Muscle layer of duodenum (tissue), 2 donors: Measurements from ENCODE around the gene CCDC194.

Source experiments
- H3K27ac ChIP-seq: one replicate; pipeline ENCODE4 v1.7.0; 2013; ENCODE audit warnings: mild to moderate bottlenecking, low read length
- H3K27me3 ChIP-seq: one replicate; pipeline ENCODE4 v1.7.0; 2013; ENCODE audit warnings: low read depth, mild to moderate bottlenecking, control low read depth, low read length
- H3K36me3 ChIP-seq, 2 donors: one replicate each; pipeline ENCODE4 v1.7.0; 2013; ENCODE audit warnings: low read length in 2 of 2, control low read depth in 1 of 2, mild to moderate bottlenecking in 1 of 2; ENCODE audit not compliant: insufficient read depth in 2 of 2, control insufficient read depth in 1 of 2
- H3K4me1 ChIP-seq, 2 donors: one replicate each; pipeline ENCODE4 v1.7.0; 2013; ENCODE audit warnings: low read length in 2 of 2, mild to moderate bottlenecking in 2 of 2, control low read depth in 1 of 2, moderate library complexity in 1 of 2; ENCODE audit not compliant: insufficient read depth in 2 of 2, control insufficient read depth in 1 of 2
- H3K4me3 ChIP-seq, 2 donors: one replicate each; pipeline ENCODE4 v1.7.0; 2013; ENCODE audit warnings: low read length in 2 of 2, low read depth in 1 of 2, mild to moderate bottlenecking in 1 of 2
- H3K9me3 ChIP-seq, 2 donors: one replicate each; pipeline ENCODE4 v1.7.0; 2013; ENCODE audit warnings: low read length in 2 of 2, control low read depth in 1 of 2, mild to moderate bottlenecking in 1 of 2; ENCODE audit not compliant: control insufficient read depth in 1 of 2
- donor health status: healthy.

CCDC194 gene

DNA sequence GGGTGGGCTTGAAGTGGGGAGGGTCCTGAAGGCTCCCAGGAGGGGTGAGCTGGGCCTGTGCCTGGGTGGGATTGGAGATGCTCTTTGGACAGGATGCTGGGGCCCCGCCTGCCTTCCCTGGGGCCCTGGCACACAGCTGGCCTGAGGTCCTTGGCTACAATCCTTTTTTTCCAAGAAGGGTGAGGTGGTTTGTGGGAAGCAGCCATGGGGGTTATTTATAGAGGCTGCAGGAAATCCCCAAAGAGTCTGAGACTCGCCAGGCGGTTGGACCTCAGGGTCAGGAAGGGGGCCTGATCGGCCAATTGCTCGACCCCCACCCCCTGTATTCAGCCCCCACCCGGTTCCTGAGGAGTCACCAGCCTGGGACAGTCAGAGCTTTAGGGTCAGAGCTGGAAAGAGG lies 46.6 kb downstream of the CCDC194 start:
- H3K4me3 ChIP-seq, result no peak overlapping the region
- no peaks in the 10 kb centered on the region for H3K9me3 ChIP-seq
- H3K36me3 ChIP-seq, result no peaks in the 10 kb centered on the region
- no peaks in the 10 kb centered on the region for H3K27me3 ChIP-seq
- peak overlapping the region; percentile 21 for H3K27ac ChIP-seq
- H3K4me1 ChIP-seq, result peaks cover 3 to 15% of the 10 kb centered on the region in 2 donors

DNA sequence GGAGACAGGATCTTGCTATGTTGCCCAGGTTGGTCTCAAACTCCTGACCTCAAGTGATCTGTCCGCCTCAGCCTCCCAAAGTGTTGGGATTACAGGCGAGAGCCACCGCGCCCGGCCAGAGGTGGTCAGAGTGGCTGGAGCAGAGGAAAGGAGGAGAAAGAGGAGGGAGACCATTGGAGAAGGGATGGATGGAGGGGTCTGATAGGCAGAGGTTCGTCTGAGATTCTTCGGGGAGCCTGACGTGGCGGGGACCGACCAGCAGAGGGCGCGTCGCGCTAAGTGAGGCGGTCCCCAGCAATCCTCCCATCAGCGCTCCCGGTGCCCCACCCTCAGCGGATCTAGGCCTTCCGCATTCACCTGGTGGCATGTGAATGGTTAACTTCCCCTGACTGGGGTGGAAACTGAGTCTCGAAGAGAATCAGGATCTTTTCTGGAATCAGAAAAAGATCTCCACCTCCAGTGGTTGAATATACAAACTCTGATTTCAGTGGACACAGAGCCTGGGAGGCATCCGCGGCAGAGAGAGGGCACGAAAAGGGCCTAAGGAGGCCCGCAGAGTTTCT lies 47.8 kb downstream of the CCDC194 start:
- H3K36me3 ChIP-seq, result peaks cover 0 to 8% of the 10 kb centered on the region in 2 donors
- H3K27ac ChIP-seq, result no peak overlapping the region
- H3K4me3 ChIP-seq, result no peak overlapping the region
- H3K27me3 ChIP-seq, result no peaks in the 10 kb centered on the region
- no peaks in the 10 kb centered on the region for H3K9me3 ChIP-seq
- peaks cover 3 to 15% of the 10 kb centered on the region in 2 donors for H3K4me1 ChIP-seq

GRCh38 chr19:17341845-17342244 lies 52.2 kb downstream of the CCDC194 start:
- H3K27ac ChIP-seq, result no peak overlapping the region
- H3K4me1 ChIP-seq, result peaks cover under 1 to 12% of the 10 kb centered on the region in 2 donors
- H3K27me3 ChIP-seq, result no peaks in the 10 kb centered on the region
- peaks cover 0 to 8% of the 10 kb centered on the region in 2 donors for H3K36me3 ChIP-seq
- no peaks in the 10 kb centered on the region for H3K9me3 ChIP-seq
- no peak overlapping the region for H3K4me3 ChIP-seq

GRCh38 chr19:17341386-17341785 lies 52.6 kb downstream of the CCDC194 start:
- H3K27ac ChIP-seq, result no peak overlapping the region
- H3K36me3 ChIP-seq, result peaks cover 0 to 8% of the 10 kb centered on the region in 2 donors

DNA sequence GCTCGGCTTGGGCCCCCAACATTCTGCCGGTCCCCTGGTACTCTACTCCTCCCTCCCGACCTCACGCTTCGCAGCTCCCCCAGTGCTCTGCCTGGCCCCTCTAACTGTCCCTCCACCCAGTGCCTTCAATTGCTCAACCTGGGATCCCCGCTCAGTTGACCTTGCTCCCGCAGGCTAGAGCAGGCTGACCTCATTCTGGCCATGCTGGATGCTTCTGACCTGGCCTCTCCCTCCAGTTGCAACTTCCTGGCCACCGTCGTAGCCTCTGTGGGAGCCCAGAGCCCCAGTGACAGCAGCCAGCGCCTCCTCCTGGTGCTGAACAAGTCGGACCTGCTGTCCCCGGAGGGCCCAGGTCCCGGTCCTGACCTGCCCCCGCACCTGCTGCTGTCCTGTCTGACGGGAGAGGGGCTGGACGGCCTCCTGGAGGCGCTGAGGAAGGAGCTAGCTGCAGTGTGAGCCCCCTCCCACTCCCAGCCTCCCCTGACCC lies 53.1 kb downstream of the CCDC194 start:
- Histone ChIP-seq H3K4me1 (peaks cover 0 to 12% of the 10 kb centered on the region in 2 donors), H3K27ac (no peak overlapping the region), H3K9me3 (no peaks in the 10 kb centered on the region), H3K27me3 (no peaks in the 10 kb centered on the region), H3K4me3 (no peak overlapping the region), H3K36me3 (peaks cover 0 to 8% of the 10 kb centered on the region in 2 donors)

More at GRCh38 chr19:17341386-17341785, 52.6 kb downstream of the CCDC194 start:
- no peaks in the 10 kb centered on the region for H3K9me3 ChIP-seq
- H3K4me3 ChIP-seq, result no peak overlapping the region
- peaks cover 0 to 12% of the 10 kb centered on the region in 2 donors for H3K4me1 ChIP-seq
- H3K27me3 ChIP-seq, result no peaks in the 10 kb centered on the region
